CD8-positive, alpha-beta memory T cell (primary cell): Measurements from ENCODE around the gene SCN2B. TPM values are rescaled to one million over a fixed set of nuclear protein-coding genes. Genes with fewer than 3 reads are reported as not detected.

Source experiments
- CTCF ChIA-PET: fragments of 350-600 bp; sonication (Branson Sonifier 250); formaldehyde crosslinking; loops from one replicate; lab custom pipeline; 2021; ENCODE audit warnings: antibody characterized with exemption; lab: Charles Lee
- POLR2A ChIA-PET: fragments of 350-600 bp; sonication (Branson Sonifier 250); formaldehyde crosslinking; loops from one replicate; lab custom pipeline; 2021; ENCODE audit warnings: antibody characterized with exemption; lab: Charles Lee
- DNase-seq, 5 donors: peaks; one replicate each; pipeline versions ENCODE4 v3.0.0 to v3.0.0-alpha.2; 2020 to 2022; ENCODE audit warnings: mixed read lengths in 1 of 5
- H3K27ac ChIP-seq: one replicate; pipeline ENCODE4 v1.7.0; 2013; ENCODE audit warnings: low read depth, mild to moderate bottlenecking, low read length, moderate library complexity
- H3K27me3 ChIP-seq: 2 replicates; pipeline ENCODE4 v1.7.0; 2013; ENCODE audit warnings: low read length, mild to moderate bottlenecking; ENCODE audit not compliant: insufficient read depth, poor library complexity, severe bottlenecking
- H3K36me3 ChIP-seq: 2 replicates; pipeline ENCODE4 v1.7.0; 2013; ENCODE audit warnings: mild to moderate bottlenecking, low read length, moderate library complexity; ENCODE audit not compliant: insufficient read depth
- H3K4me1 ChIP-seq: 2 replicates; pipeline ENCODE4 v1.7.0; 2013; ENCODE audit warnings: mild to moderate bottlenecking, low read length, moderate library complexity; ENCODE audit not compliant: insufficient read depth
- H3K4me3 ChIP-seq: 2 replicates; pipeline ENCODE4 v1.7.0; 2013; ENCODE audit warnings: mild to moderate bottlenecking, low read length
- H3K9me3 ChIP-seq: 2 replicates; pipeline ENCODE4 v1.7.0; 2013; ENCODE audit warnings: mild to moderate bottlenecking, low read length
- H3K27ac Mint-ChIP-seq, 8 donors: one replicate each; pipeline ENCODE4 v1.8.0; 2020 to 2021; ENCODE audit warnings: mixed read lengths in 8 of 8, mild to moderate bottlenecking in 6 of 8, inconsistent platforms in 3 of 8, moderate library complexity in 3 of 8
- H3K27me3 Mint-ChIP-seq, 2 donors: one replicate each; pipeline ENCODE4 v1.8.0; 2020 to 2021; ENCODE audit warnings: mixed read lengths in 2 of 2, mild to moderate bottlenecking in 1 of 2, moderate library complexity in 1 of 2
- H3K36me3 Mint-ChIP-seq, 3 donors: one replicate each; pipeline ENCODE4 v1.8.0; 2020 to 2021; ENCODE audit warnings: mixed read lengths in 3 of 3, inconsistent platforms in 1 of 3, mild to moderate bottlenecking in 1 of 3
- H3K4me1 Mint-ChIP-seq, 3 donors: one replicate each; pipeline ENCODE4 v1.8.0; 2020 to 2021; ENCODE audit warnings: mixed read lengths in 3 of 3, inconsistent platforms in 1 of 3, mild to moderate bottlenecking in 1 of 3
- H3K4me3 Mint-ChIP-seq, 7 donors: one replicate each; pipeline ENCODE4 v1.8.0; 2020 to 2021; ENCODE audit warnings: mixed read lengths in 7 of 7, mild to moderate bottlenecking in 6 of 7, moderate library complexity in 4 of 7, inconsistent platforms in 2 of 7
- H3K9me3 Mint-ChIP-seq, 5 donors: one replicate each; pipeline ENCODE4 v1.8.0; 2020 to 2022; ENCODE audit warnings: mixed read lengths in 5 of 5, mild to moderate bottlenecking in 3 of 5, moderate library complexity in 2 of 5, inconsistent platforms in 1 of 5
- polyA plus RNA-seq: library from polyadenylated mRNA; unstranded; fragments of 300-500 nt; fragmentation: Illumina TruSeq; gene quantifications from one replicate; pipeline ENCODE4 v1.2.3, GENCODE V29; 2021
- total RNA-seq, 2 experiments: library from RNA; stranded (reverse); gene quantifications; one replicate each; pipeline ENCODE4 v1.2.3, GENCODE V29; 2021

The SCN2B gene
- total and polyA plus RNA-seq, 3 experiments from 2014 or later, result not detected

DNA sequence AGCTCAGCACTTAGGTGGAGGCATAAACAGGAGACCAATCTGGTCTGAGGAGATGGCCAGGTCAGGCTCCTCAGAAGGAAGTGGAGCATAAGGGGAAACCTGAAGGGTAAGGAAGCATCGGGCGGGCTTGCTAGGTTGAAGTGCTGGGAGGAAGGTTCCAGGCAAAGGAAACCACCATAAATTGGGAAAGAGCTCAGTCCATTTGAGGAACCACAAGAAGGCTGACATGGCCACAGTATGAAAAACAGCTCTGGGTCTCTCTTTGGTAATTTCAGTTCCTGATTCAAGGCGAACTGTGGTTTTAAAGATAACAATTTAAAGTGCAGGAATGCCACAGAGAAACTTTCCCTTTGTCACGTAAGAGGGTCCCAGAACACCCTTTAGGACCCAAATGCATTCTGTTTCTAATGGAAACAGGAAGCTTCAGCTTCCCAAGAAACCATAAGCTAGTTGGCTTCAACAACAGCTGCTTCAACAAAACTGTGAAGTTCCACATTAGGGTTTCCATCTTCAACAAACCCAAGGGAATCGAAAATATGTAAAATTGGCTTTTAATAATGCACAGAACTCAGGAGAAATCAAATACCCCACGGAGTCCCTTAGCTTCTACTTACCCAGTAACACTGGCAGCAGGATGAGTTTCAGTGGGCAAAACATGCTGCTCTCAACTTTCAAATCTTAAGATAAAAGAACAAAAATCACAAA, 37.9 kb upstream of the SCN2B start:
- Histone ChIP-seq H3K27ac (no peak overlapping the region), H3K27me3 (no peaks in the 10 kb centered on the region), H3K4me3 (no peak overlapping the region), H3K9me3 (no peaks in the 10 kb centered on the region), H3K36me3 (peaks cover 18% of the 10 kb centered on the region), H3K4me1 (peaks cover 73% of the 10 kb centered on the region)
- Mint-ChIP-seq H3K27ac (peak overlapping the region in 7 of 8 donors; percentile 76 to 98 (median 95)), H3K4me3 (peak overlapping the region; percentile 57 to 94 (median 88)), H3K36me3 (peaks cover 15 to 67% (median 31%) of the 10 kb centered on the region in 3 donors), H3K27me3 (peaks cover 0 to 1% of the 10 kb centered on the region in 2 donors), H3K9me3 (no peaks in the 10 kb centered on the region), H3K4me1 (peaks cover 6 to 92% (median 72%) of the 10 kb centered on the region in 3 donors)
- CTCF ChIA-PET, result interaction anchor here (0.8 to 7.9 kb wide), 9 partner anchors 9 to 81 kb away, joined by 3 to 46 read pairs (median 5); partner anchors contain the start of gene JAML
- no peak for DNase-seq
- POLR2A ChIA-PET, result interaction anchor here (0.8 to 1.7 kb wide), 3 partner anchors 10 to 37 kb away, joined by 3 to 5 read pairs (median 3); partner anchors contain the start of gene JAML

DNA sequence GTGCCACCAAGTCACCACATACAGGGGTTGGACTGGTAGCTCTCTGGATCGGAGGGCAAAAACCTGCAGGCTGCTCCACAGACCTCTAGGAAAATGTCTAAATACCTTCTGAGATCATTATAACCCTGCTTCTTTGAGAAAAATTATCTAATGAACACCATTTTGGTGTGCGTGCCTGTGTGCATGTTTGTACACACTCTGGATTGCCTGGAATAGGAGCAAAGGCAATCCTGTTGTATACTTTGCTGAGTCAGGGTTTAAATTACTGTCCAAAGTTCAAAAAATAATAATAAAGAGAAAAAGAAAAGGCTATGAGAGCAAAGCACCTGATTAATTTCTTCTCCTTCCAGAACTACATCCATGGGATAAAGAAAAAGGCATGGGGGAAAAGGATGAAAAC, 37.3 kb upstream of the SCN2B start:
- Histone ChIP-seq H3K9me3 (no peaks in the 10 kb centered on the region), H3K4me1 (peaks cover 68% of the 10 kb centered on the region), H3K4me3 (no peak overlapping the region), H3K36me3 (peaks cover 18% of the 10 kb centered on the region), H3K27ac (no peak overlapping the region), H3K27me3 (no peaks in the 10 kb centered on the region)
- peak overlapping the region; percentile 41 to 94 (median 57) for H3K4me3 Mint-ChIP-seq
- ChIA-PET POLR2A (interaction anchor here (0.8 to 1.7 kb wide), 3 partner anchors 11 to 38 kb away, joined by 3 to 5 read pairs (median 3); partner anchors contain the start of gene JAML), CTCF (interaction anchor here (1.2 to 7.9 kb wide), 8 partner anchors 8 to 82 kb away, joined by 3 to 46 read pairs (median 4); partner anchors contain the start of gene JAML)
- H3K9me3 Mint-ChIP-seq, result no peaks in the 10 kb centered on the region
- no peak for DNase-seq
- H3K27ac Mint-ChIP-seq, result peak overlapping the region in 7 of 8 donors; percentile 73 to 98 (median 95)
- peaks cover 12 to 92% (median 67%) of the 10 kb centered on the region in 3 donors for H3K4me1 Mint-ChIP-seq
- H3K36me3 Mint-ChIP-seq, result peaks cover 15 to 67% (median 35%) of the 10 kb centered on the region in 3 donors
- H3K27me3 Mint-ChIP-seq, result peaks cover 0 to 1% of the 10 kb centered on the region in 2 donors

DNA sequence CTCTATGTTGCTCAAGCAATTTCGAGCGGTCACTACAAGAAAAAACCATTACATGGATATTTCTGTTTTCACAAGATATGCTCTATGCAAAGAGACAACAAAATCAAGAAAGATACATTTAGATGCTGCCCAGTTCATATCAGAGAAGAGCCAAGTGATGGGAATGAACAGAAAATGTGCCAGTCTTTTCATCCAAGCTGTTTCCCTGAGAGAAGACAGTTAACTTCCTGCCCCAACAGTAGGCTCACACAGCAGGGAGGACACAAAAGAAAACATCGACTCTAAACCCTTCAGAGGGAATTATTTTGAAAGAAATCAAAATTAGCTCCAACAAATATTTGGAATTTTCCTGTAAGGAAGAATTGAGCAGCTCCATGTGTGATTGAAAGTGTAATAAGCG, 36.8 kb upstream of the SCN2B start:
- Histone ChIP-seq H3K36me3 (peaks cover 18% of the 10 kb centered on the region), H3K27me3 (no peaks in the 10 kb centered on the region), H3K9me3 (no peaks in the 10 kb centered on the region), H3K4me1 (peaks cover 62% of the 10 kb centered on the region), H3K4me3 (no peak overlapping the region), H3K27ac (no peak overlapping the region)
- ChIA-PET CTCF (interaction anchor here (0.7 to 7.9 kb wide), 6 partner anchors 11 to 153 kb away, joined by 3 to 46 read pairs (median 4); partner anchors contain the start of gene JAML), POLR2A (interaction anchor here (1.7 kb wide), 1 partner anchor 11 kb away, joined by 5 read pairs; the partner anchor contains the start of gene JAML)
- no peak for DNase-seq
- Mint-ChIP-seq H3K4me1 (peaks cover 15 to 88% (median 65%) of the 10 kb centered on the region in 3 donors), H3K4me3 (peak overlapping the region in 5 of 7 donors; percentile 18 to 94 (median 90)), H3K9me3 (no peaks in the 10 kb centered on the region), H3K27ac (peak overlapping the region in 7 of 8 donors; percentile 73 to 98 (median 88)), H3K27me3 (peaks cover 0 to 1% of the 10 kb centered on the region in 2 donors), H3K36me3 (peaks cover 15 to 68% (median 36%) of the 10 kb centered on the region in 3 donors)

DNA sequence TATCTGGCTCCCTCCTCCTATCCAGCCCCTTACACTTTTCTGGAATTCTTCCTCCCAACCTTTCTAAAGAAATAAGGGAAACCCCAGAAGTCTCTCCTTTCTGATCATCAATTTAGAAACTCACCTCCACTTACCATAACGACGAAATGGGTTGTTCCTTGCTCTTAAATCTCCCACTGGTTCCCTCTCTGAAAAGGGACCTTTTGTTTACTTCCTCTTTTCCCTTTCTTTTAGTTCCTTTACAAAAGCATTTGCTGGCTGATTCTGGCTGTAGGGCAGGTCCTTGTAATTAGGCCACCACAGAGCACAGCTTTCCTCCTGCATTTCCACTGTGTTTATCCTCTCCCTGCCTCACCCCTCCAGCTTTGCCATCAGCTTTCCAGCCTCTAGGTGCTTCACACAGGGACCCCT, 36.3 kb upstream of the SCN2B start:
- Mint-ChIP-seq H3K4me1 (peaks cover 19 to 84% (median 65%) of the 10 kb centered on the region in 3 donors), H3K4me3 (peak overlapping the region in 1 of 7 donors; percentile 94), H3K27ac (peak overlapping the region in 6 of 8 donors; percentile 76 to 98 (median 92)), H3K27me3 (peaks cover 0 to 1% of the 10 kb centered on the region in 2 donors), H3K36me3 (peaks cover 15 to 71% (median 38%) of the 10 kb centered on the region in 3 donors), H3K9me3 (no peaks in the 10 kb centered on the region)
- peaks cover 18% of the 10 kb centered on the region for H3K36me3 ChIP-seq
- no peak for DNase-seq
- H3K4me3 ChIP-seq, result no peak overlapping the region
- ChIA-PET CTCF (interaction anchor here (0.7 to 7.9 kb wide), 4 partner anchors 14 to 153 kb away, joined by 3 to 46 read pairs (median 3); no protein-coding TSS in a partner anchor), POLR2A (no interaction called here)
- peaks cover 61% of the 10 kb centered on the region for H3K4me1 ChIP-seq
- no peaks in the 10 kb centered on the region for H3K9me3 ChIP-seq
- no peaks in the 10 kb centered on the region for H3K27me3 ChIP-seq
- H3K27ac ChIP-seq, result no peak overlapping the region

DNA sequence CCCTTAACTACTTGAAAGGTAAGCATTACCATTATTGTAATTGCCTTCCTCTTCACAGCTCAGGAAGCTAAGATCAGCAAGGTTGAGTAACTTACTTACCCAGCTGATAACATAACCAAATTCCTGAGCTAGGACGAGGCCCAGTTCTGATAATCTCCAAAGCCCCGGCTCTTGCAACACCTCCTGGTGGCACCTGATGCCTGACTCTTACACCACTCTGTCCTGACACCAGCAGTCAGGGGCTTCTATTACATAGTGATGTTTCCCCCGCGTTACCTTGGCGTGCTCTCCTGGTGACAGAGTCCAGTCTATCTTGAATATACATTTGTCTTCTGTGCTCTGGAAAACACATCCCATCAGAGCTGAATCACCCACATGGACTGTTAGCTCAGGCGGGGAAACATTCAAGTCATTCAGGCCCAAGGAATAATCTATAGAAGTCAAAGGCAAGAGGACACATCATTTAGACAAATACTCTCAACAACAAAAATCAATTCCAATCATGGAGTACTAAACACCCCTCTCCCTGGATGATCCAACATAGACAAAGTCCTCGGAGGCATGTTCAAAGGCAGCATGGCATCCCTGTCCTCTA, 35.8 kb upstream of the SCN2B start:
- no peaks in the 10 kb centered on the region for H3K9me3 ChIP-seq
- peak overlapping the region in 2 of 7 donors; percentile 16 to 41 for H3K4me3 Mint-ChIP-seq
- no peak overlapping the region for H3K27ac ChIP-seq
- POLR2A ChIA-PET, result no interaction called here
- H3K27me3 ChIP-seq, result no peaks in the 10 kb centered on the region
- H3K9me3 Mint-ChIP-seq, result no peaks in the 10 kb centered on the region
- peaks cover 22 to 78% (median 59%) of the 10 kb centered on the region in 3 donors for H3K4me1 Mint-ChIP-seq
- DNase-seq, result no peak
- H3K27me3 Mint-ChIP-seq, result peaks cover 0 to 1% of the 10 kb centered on the region in 2 donors
- CTCF ChIA-PET, result interaction anchor here (1.0 to 7.9 kb wide), 5 partner anchors 10 to 64 kb away, joined by 3 to 46 read pairs (median 4); partner anchors contain the start of gene JAML
- H3K36me3 ChIP-seq, result peaks cover 18% of the 10 kb centered on the region
- peak overlapping the region in 7 of 8 donors; percentile 28 to 98 (median 76) for H3K27ac Mint-ChIP-seq
- H3K4me1 ChIP-seq, result peaks cover 60% of the 10 kb centered on the region
- H3K36me3 Mint-ChIP-seq, result peaks cover 15 to 75% (median 39%) of the 10 kb centered on the region in 3 donors
- H3K4me3 ChIP-seq, result no peak overlapping the region

DNA sequence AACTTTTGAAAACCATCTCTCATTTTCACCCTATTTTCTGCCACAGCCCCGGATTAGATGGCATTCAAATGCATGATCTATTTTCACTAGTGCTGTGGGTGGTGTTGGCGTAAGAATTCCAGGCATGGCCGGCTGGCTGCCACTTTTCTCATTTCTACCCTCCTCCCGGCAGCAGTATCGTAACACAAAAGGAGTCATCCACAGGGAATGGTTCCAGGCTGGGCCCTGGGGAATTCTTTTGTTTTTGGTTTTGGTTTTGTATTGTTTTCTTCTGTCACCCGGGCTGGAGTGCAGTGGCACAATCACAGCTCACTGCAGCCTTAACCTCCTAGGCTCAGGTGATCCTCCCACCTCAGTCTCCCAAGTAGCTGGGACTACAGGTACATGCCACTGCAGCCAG, 34.6 kb upstream of the SCN2B start:
- no peaks in the 10 kb centered on the region for H3K9me3 ChIP-seq
- H3K4me1 Mint-ChIP-seq, result peaks cover 22 to 66% (median 48%) of the 10 kb centered on the region in 3 donors
- no peak for DNase-seq
- no peak overlapping the region for H3K27ac ChIP-seq
- H3K36me3 ChIP-seq, result peaks cover 18% of the 10 kb centered on the region
- peaks cover 0 to 1% of the 10 kb centered on the region in 2 donors for H3K27me3 Mint-ChIP-seq
- ChIA-PET CTCF (interaction anchor here (0.9 to 7.9 kb wide), 5 partner anchors 9 to 36 kb away, joined by 3 to 46 read pairs (median 4); no protein-coding TSS in a partner anchor), POLR2A (no interaction called here)
- peak overlapping the region in 3 of 8 donors; percentile 52 to 60 (median 58) for H3K27ac Mint-ChIP-seq
- H3K4me1 ChIP-seq, result peaks cover 60% of the 10 kb centered on the region
- H3K36me3 Mint-ChIP-seq, result peaks cover 24 to 77% (median 42%) of the 10 kb centered on the region in 3 donors
- no peaks in the 10 kb centered on the region for H3K9me3 Mint-ChIP-seq
- H3K27me3 ChIP-seq, result no peaks in the 10 kb centered on the region
- H3K4me3 ChIP-seq, result no peak overlapping the region
- H3K4me3 Mint-ChIP-seq, result no peak overlapping the region

DNA sequence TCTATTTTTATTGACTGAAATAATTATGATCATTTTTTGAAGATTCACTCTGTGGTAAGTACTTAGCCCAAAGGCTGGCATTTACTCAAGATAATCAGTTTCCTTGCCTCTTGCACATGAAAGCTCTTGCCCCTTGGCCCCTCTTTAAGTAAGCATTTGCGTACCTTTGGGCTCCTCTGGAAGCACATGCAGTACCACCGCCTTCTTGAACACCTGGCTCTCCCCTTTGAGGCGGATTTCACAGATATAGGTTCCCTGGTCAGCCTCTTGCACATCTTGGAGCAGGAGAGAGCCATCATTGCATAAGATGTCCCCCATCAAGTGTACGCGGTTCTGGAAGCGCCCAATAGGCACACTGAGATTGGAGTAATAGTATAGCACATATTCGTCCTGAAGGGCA, 33.9 kb upstream of the SCN2B start:
- H3K36me3 ChIP-seq, result peaks cover 23% of the 10 kb centered on the region
- H3K4me1 ChIP-seq, result peaks cover 59% of the 10 kb centered on the region
- H3K4me3 Mint-ChIP-seq, result no peak overlapping the region

More for the DNA sequence above, 33.9 kb upstream of the SCN2B start:
- Mint-ChIP-seq H3K36me3 (peaks cover 31 to 74% (median 47%) of the 10 kb centered on the region in 3 donors), H3K27ac (peak overlapping the region in 5 of 8 donors; percentile 29 to 94 (median 60)), H3K4me1 (peaks cover 22 to 59% (median 42%) of the 10 kb centered on the region in 3 donors), H3K27me3 (peaks cover 0 to 1% of the 10 kb centered on the region in 2 donors), H3K9me3 (no peaks in the 10 kb centered on the region)
- DNase-seq, result no peak
- H3K9me3 ChIP-seq, result no peaks in the 10 kb centered on the region
- ChIA-PET POLR2A (interaction anchor here (0.6 kb wide), 1 partner anchor 225 kb away, joined by 5 read pairs; no protein-coding TSS in a partner anchor), CTCF (interaction anchor here (1.1 kb wide), 1 partner anchor 29 kb away, joined by 3 read pairs; no protein-coding TSS in a partner anchor)
- no peak overlapping the region for H3K27ac ChIP-seq
- H3K4me3 ChIP-seq, result no peak overlapping the region
- no peaks in the 10 kb centered on the region for H3K27me3 ChIP-seq
